Measurements from ENCODE around the gene GFOD1. TPM values are rescaled to one million over a fixed set of nuclear protein-coding genes. Genes with fewer than 3 reads are reported as not detected.

Gene GFOD1
- total RNA-seq, 4 donors from 2014 or later: 18.3 to 49.1 (median 29.0) TPM

- ATAC-seq: no peak
- Histone ChIP-seq H3K4me1 (peaks cover 0 to 11% (median 0%) of the 10 kb centered on the region in 3 donors), H3K27ac (no peak overlapping the region)
Measured at GRCh38 chr6:13370623-13371022, 116.8 kb downstream of the GFOD1 start.

DNA sequence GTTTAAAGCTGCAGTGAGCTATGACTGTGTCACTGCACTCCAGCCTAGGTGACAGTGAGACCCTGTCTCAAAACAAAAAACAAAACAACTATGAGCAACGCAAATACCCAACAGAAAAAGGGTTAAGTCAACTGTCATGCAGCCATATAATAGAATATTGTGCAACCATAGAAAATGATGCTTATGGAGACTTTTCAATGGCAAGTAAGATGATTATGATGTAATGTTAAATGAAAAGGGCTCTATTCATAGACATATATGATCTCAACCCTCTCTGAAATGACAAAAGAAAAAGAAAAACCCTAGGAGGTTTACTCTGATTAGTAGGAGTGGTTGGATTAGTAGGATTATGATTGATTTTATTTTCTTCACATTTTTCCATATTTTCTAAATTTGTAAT is 117.8 kb downstream of the GFOD1 start:
- Histone ChIP-seq H3K9me3 (no peaks in the 10 kb centered on the region), H3K4me1 (peaks cover 0 to 11% (median 0%) of the 10 kb centered on the region in 3 donors)
- WGBS, 2 donors (ENCODE audit: low coverage in 1 of 2): 50 to 100% methylated on average over 1 of the region's 1 CpG

More at GRCh38 chr6:13370623-13371022, 116.8 kb downstream of the GFOD1 start:
- 90 to 100% methylated on average over 1 to 4 of the region's 5 CpGs for WGBS, 2 donors (ENCODE audit: low coverage in 1 of 2)
- no peak overlapping the region for H3K4me3 ChIP-seq
- no peaks in the 10 kb centered on the region for H3K9me3 ChIP-seq
- no peaks in the 10 kb centered on the region for H3K27me3 ChIP-seq
- TF ChIP-seq POLR2A (IDR thresholded peaks at IDR 0.05) (no peak), EP300 (IDR thresholded peaks at IDR 0.05) (no peak), POLR2AphosphoS5 (IDR thresholded peaks at IDR 0.05) (no peak)
- TF ChIP-seq, protein P1, sequence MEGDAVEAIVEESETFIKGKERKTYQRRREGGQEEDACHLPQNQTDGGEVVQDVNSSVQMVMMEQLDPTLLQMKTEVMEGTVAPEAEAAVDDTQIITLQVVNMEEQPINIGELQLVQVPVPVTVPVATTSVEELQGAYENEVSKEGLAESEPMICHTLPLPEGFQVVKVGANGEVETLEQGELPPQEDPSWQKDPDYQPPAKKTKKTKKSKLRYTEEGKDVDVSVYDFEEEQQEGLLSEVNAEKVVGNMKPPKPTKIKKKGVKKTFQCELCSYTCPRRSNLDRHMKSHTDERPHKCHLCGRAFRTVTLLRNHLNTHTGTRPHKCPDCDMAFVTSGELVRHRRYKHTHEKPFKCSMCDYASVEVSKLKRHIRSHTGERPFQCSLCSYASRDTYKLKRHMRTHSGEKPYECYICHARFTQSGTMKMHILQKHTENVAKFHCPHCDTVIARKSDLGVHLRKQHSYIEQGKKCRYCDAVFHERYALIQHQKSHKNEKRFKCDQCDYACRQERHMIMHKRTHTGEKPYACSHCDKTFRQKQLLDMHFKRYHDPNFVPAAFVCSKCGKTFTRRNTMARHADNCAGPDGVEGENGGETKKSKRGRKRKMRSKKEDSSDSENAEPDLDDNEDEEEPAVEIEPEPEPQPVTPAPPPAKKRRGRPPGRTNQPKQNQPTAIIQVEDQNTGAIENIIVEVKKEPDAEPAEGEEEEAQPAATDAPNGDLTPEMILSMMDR (IDR thresholded peaks at IDR 0.05): no peak
- H3K36me3 ChIP-seq: peaks cover 0 to 2% of the 10 kb centered on the region in 2 donors

GRCh38 chr6:13368731-13369115 is 118.7 kb downstream of the GFOD1 start:
- peaks cover 0 to 11% (median 0%) of the 10 kb centered on the region in 3 donors for H3K4me1 ChIP-seq
- no peak for ATAC-seq

More for the DNA sequence above, 117.8 kb downstream of the GFOD1 start:
- H3K4me3 ChIP-seq: no peak overlapping the region
- H3K27me3 ChIP-seq: no peaks in the 10 kb centered on the region
- TF ChIP-seq POLR2AphosphoS5 (IDR thresholded peaks at IDR 0.05) (no peak), EP300 (IDR thresholded peaks at IDR 0.05) (no peak), POLR2A (IDR thresholded peaks at IDR 0.05) (no peak)
- TF ChIP-seq, protein P1 (IDR thresholded peaks at IDR 0.05): no peak
- H3K36me3 ChIP-seq: peaks cover 0 to 12% of the 10 kb centered on the region in 2 donors
- H3K27ac ChIP-seq: no peak overlapping the region
- no peak for ATAC-seq

GRCh38 chr6:13368079-13368730 is 119.2 kb downstream of the GFOD1 start:
- H3K4me1 ChIP-seq: peaks cover 0 to 11% (median 0%) of the 10 kb centered on the region in 3 donors
- no peak overlapping the region for H3K4me3 ChIP-seq
- 69 to 89% methylated on average over 2 to 3 of the region's 7 CpGs for WGBS, 2 donors (ENCODE audit: low coverage in 1 of 2)
- no peaks in the 10 kb centered on the region for H3K27me3 ChIP-seq
- no peak for TF ChIP-seq EP300 (IDR thresholded peaks at IDR 0.05)
- no peak for TF ChIP-seq POLR2A (IDR thresholded peaks at IDR 0.05)
- no peak for TF ChIP-seq POLR2AphosphoS5 (IDR thresholded peaks at IDR 0.05)
- TF ChIP-seq, protein P1 (IDR thresholded peaks at IDR 0.05): no peak
- ATAC-seq: no peak
- H3K9me3 ChIP-seq: no peaks in the 10 kb centered on the region
- peaks cover 0 to 20% of the 10 kb centered on the region in 2 donors for H3K36me3 ChIP-seq
- H3K27ac ChIP-seq: peak overlapping the region in 1 of 4 donors; percentile 31

More at GRCh38 chr6:13368731-13369115, 118.7 kb downstream of the GFOD1 start:
- Histone ChIP-seq H3K36me3 (peaks cover 0 to 20% of the 10 kb centered on the region in 2 donors), H3K27me3 (no peaks in the 10 kb centered on the region), H3K27ac (no peak overlapping the region), H3K9me3 (no peaks in the 10 kb centered on the region), H3K4me3 (no peak overlapping the region)
- TF ChIP-seq POLR2AphosphoS5 (IDR thresholded peaks at IDR 0.05) (no peak), EP300 (IDR thresholded peaks at IDR 0.05) (no peak)

- TF ChIP-seq POLR2A (IDR thresholded peaks at IDR 0.05) (no peak), POLR2AphosphoS5 (IDR thresholded peaks at IDR 0.05) (no peak), EP300 (IDR thresholded peaks at IDR 0.05) (no peak)
- TF ChIP-seq, protein P1 (IDR thresholded peaks at IDR 0.05): no peak
- WGBS, 2 donors (ENCODE audit: low coverage in 1 of 2): 67% methylated on average over 3 of the region's 3 CpGs; no CpG with 5 or more reads in 1 of the 2 donors
- ATAC-seq: no peak
Measured at GRCh38 chr6:13367396-13367795, 120.0 kb downstream of the GFOD1 start.

More at GRCh38 chr6:13367396-13367795, 120.0 kb downstream of the GFOD1 start:
- Histone ChIP-seq H3K27ac (no peak overlapping the region), H3K27me3 (no peaks in the 10 kb centered on the region), H3K4me1 (peaks cover 0 to 11% (median 0%) of the 10 kb centered on the region in 3 donors), H3K4me3 (no peak overlapping the region), H3K9me3 (no peaks in the 10 kb centered on the region), H3K36me3 (peaks cover 0 to 26% of the 10 kb centered on the region in 2 donors)

Data from gastroesophageal sphincter (tissue), 4 donors.